Hippocampal formation (tissue), 2 donors: ENCODE results near the gene LSR.

Source experiments
- DNase-seq, 2 donors: peaks; one replicate each; lab custom pipeline; 2025; lab: John Stamatoyannopoulos, UW

LSR gene

GRCh38 chr19:35247526-35248309 is 1.1 kb upstream of the LSR start:
- no peak for DNase-seq

GRCh38 chr19:35249146-35249847 is 495 bp downstream of the LSR start:
- no peak for DNase-seq

- DNase-seq = no peak
Measured at GRCh38 chr19:35249848-35250711, 1.3 kb downstream of the LSR start.

- DNase-seq = no peak
Measured at GRCh38 chr19:35251456-35251855, 2.7 kb downstream of the LSR start.

GRCh38 chr19:35253316-35254286 is 4.8 kb downstream of the LSR start:
- no peak for DNase-seq

- DNase-seq = no peak
Measured at GRCh38 chr19:35254341-35255297, 5.8 kb downstream of the LSR start.

- no peak for DNase-seq
Measured at GRCh38 chr19:35256566-35256965, 7.8 kb downstream of the LSR start.

- no peak for DNase-seq
Measured at GRCh38 chr19:35257113-35257461, 8.3 kb downstream of the LSR start.

GRCh38 chr19:35260694-35261304 is 12.0 kb downstream of the LSR start:
- no peak for DNase-seq

- no peak for DNase-seq
Measured at GRCh38 chr19:35261356-35262100, 12.7 kb downstream of the LSR start.

GRCh38 chr19:35262101-35262761 is 13.4 kb downstream of the LSR start:
- no peak for DNase-seq

- no peak for DNase-seq
Measured at GRCh38 chr19:35264268-35265125, 15.7 kb downstream of the LSR start.

GRCh38 chr19:35265126-35265899 is 16.5 kb downstream of the LSR start:
- no peak for DNase-seq

GRCh38 chr19:35265900-35266519 is 17.2 kb downstream of the LSR start:
- no peak for DNase-seq

- DNase-seq = no peak
Measured at GRCh38 chr19:35266520-35267352, 17.9 kb downstream of the LSR start.
